HEK293T (cell line): ENCODE results near the gene CLCN3.

ENCODE experiments used
- ARNT ChIP-seq: fragments of 450-650 bp; IDR thresholded peaks from 2 replicates; pipeline ENCODE4 v1.6.1; 2017; ENCODE audit warnings: mild to moderate bottlenecking
- CTBP1 ChIP-seq: fragments of 450-650 bp; IDR thresholded peaks from 2 replicates; pipeline ENCODE4 v1.6.1; 2016; ENCODE audit warnings: borderline replicate concordance
- NFRKB ChIP-seq: fragments of 450-650 bp; IDR thresholded peaks from 2 replicates; pipeline ENCODE4 v1.6.1; 2016; ENCODE audit warnings: mild to moderate bottlenecking, moderate library complexity
- SP1 ChIP-seq: fragments of 450-650 bp; IDR thresholded peaks from 2 replicates; pipeline ENCODE4 v1.6.1; 2017

DNA sequence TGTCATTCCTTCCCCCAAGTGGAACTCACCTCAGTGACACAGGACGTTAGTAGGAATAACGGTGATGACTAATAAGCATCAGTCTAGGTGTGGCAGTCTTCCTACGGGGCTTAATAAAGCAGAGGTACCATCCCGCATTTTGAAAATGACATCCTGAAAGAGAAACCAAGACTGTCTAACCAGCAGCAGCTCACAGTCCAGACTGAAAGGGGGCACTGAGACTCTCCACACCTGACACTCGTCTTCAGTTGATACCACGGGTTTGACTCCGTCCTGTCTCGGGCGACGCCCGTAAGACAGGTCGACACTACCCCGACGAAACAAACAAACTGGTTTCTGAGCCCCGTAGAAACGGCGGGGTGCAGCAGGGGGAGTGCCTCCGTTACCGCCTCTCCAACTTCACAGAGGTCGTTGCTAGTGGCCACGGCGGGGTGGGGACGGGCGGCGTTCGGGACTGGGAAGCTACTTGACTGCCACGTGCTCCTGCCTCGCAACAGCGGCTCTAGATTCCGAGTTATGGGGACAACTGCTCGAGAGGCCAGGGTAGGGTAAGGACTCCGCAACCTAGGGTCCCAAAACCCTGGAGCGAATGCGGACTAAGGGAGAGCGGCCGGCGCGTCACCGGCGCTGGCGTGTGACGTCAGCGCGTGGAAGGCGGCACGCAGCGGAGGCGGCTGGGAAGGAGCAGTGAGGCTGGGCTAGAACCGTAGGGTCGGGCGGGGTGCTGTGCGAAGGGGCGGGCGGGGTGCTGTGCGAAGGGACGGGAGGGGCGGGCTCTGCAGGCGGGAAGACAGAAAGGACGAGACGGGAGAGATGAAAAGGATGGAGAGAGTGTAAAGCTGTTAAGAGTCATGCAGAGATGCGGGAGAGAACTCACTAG, 8.1 kb upstream of the CLCN3 start, which contains the start of gene NEK1:
- TF ChIP-seq ARNT (no peak), SP1 (no peak), NFRKB (no peak), CTBP1 (0 out of 2 replicates have a peak, but pooled peaks have one; percentile 20)
